ENCODE data around the gene OR7C1.

OR7C1 gene

GRCh38 chr19:14843578-14843977 lies 8.6 kb upstream of the OR7C1 start:
- TF ChIP-seq SIN3A (IDR thresholded peaks at IDR 0.05; ENCODE audit: borderline replicate concordance, insufficient read depth, low read length) (no peak), TAF1 (IDR thresholded peaks at IDR 0.05; ENCODE audit: borderline replicate concordance, insufficient read depth, low read length) (no peak), FOXP2 (optimal IDR thresholded peaks at IDR 0.05; ENCODE audit: borderline replicate concordance, extremely low read depth, extremely low read length, insufficient read depth) (no peak), REST (IDR thresholded peaks at IDR 0.05; ENCODE audit: insufficient read depth in 1 of 2, low read depth in 2 of 2, low read length in 2 of 2) (no peak), POLR2AphosphoS5 (IDR thresholded peaks at IDR 0.05; ENCODE audit: low read depth, low read length) (no peak)

- TF ChIP-seq TAF1 (IDR thresholded peaks at IDR 0.05; ENCODE audit: borderline replicate concordance, insufficient read depth, low read length) (no peak), SIN3A (IDR thresholded peaks at IDR 0.05; ENCODE audit: borderline replicate concordance, insufficient read depth, low read length) (no peak)
Measured at GRCh38 chr19:14843169-14843568, 8.2 kb upstream of the OR7C1 start.

- TF ChIP-seq SIN3A (IDR thresholded peaks at IDR 0.05; ENCODE audit: borderline replicate concordance, insufficient read depth, low read length) = no peak
- no peak for TF ChIP-seq POLR2AphosphoS5 (IDR thresholded peaks at IDR 0.05; ENCODE audit: low read depth, low read length)
- TF ChIP-seq REST (IDR thresholded peaks at IDR 0.05; ENCODE audit: insufficient read depth in 1 of 2, low read depth in 2 of 2, low read length in 2 of 2) = no peak
- no peak for TF ChIP-seq TAF1 (IDR thresholded peaks at IDR 0.05; ENCODE audit: borderline replicate concordance, insufficient read depth, low read length)
- TF ChIP-seq FOXP2 (optimal IDR thresholded peaks at IDR 0.05; ENCODE audit: borderline replicate concordance, extremely low read depth, extremely low read length, insufficient read depth) = no peak
Measured at GRCh38 chr19:14840206-14840605, 5.2 kb upstream of the OR7C1 start.

GRCh38 chr19:14837391-14837790 lies 2.4 kb upstream of the OR7C1 start:
- TF ChIP-seq REST (IDR thresholded peaks at IDR 0.05; ENCODE audit: insufficient read depth in 1 of 2, low read depth in 2 of 2, low read length in 2 of 2) (no peak), TAF1 (IDR thresholded peaks at IDR 0.05; ENCODE audit: borderline replicate concordance, insufficient read depth, low read length) (no peak), POLR2AphosphoS5 (IDR thresholded peaks at IDR 0.05; ENCODE audit: low read depth, low read length) (no peak)

- no peak for TF ChIP-seq REST (IDR thresholded peaks at IDR 0.05; ENCODE audit: insufficient read depth in 1 of 2, low read depth in 2 of 2, low read length in 2 of 2)
- TF ChIP-seq TAF1 (IDR thresholded peaks at IDR 0.05; ENCODE audit: borderline replicate concordance, insufficient read depth, low read length) = no peak
- TF ChIP-seq POLR2AphosphoS5 (IDR thresholded peaks at IDR 0.05; ENCODE audit: low read depth, low read length) = no peak
- no peak for TF ChIP-seq FOXP2 (optimal IDR thresholded peaks at IDR 0.05; ENCODE audit: borderline replicate concordance, extremely low read depth, extremely low read length, insufficient read depth)
- TF ChIP-seq SIN3A (IDR thresholded peaks at IDR 0.05; ENCODE audit: borderline replicate concordance, insufficient read depth, low read length) = no peak
Measured at GRCh38 chr19:14830702-14831101, 4.3 kb downstream of the OR7C1 start.
